GM18519 (cell line): ENCODE measurements around the gene OR10H5.
A peak's percentile ranks its signal among the peaks of the same experiment; 100 is the strongest.
"Not testable (repeated sequence)": the region's sequence is repeated elsewhere in the genome, so short reads cannot be mapped to it uniquely, and the experiment has no call there.

ENCODE experiments used
- ATAC-seq: cut with Tn5 transposase; IDR thresholded peaks from one replicate; pipeline ENCODE4 v1.9.1; 2021; ENCODE audit warnings: mild to moderate bottlenecking, moderate library complexity; ENCODE audit not compliant: unreplicated experiment, low FRiP score

Gene OR10H5

DNA sequence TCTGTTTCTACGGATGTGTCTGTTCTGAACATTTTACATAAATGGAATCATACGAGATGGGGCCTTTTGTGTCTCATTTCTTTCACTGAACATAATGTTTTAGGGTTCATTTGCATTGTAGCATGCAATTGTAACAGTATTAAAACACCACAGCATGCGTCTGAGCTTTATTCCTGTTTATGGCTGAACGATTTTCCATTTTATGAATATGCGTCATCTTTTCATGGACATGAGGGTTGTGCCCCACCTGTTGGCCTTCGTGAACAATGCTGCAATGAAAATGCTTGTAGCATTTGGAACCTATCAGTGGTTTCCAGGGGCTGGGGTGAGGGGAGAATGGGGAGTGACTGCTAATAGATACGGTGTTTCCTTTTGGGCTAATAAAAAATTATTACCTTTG, 22.9 kb downstream of the OR10H5 start:
- no peak for ATAC-seq

DNA sequence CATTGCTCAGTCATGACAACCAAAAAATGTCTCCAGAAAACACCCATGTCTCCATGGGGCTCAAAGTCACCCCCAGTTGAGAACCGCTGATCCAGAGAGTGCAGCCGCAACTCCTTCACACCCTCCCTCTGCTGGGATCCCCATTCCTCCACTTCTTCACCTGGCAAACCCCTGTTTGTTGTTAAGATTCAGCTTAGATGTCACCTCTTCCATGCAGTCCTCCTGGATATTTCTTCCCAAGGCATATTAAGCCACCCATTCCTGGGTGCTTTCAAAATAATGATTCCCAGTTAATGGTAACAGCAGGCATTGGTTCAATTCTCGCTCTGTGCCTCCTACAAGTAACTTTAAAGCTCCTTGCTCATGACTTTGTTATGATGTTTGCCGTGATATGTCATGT, 24.0 kb downstream of the OR10H5 start:
- no peak for ATAC-seq

DNA sequence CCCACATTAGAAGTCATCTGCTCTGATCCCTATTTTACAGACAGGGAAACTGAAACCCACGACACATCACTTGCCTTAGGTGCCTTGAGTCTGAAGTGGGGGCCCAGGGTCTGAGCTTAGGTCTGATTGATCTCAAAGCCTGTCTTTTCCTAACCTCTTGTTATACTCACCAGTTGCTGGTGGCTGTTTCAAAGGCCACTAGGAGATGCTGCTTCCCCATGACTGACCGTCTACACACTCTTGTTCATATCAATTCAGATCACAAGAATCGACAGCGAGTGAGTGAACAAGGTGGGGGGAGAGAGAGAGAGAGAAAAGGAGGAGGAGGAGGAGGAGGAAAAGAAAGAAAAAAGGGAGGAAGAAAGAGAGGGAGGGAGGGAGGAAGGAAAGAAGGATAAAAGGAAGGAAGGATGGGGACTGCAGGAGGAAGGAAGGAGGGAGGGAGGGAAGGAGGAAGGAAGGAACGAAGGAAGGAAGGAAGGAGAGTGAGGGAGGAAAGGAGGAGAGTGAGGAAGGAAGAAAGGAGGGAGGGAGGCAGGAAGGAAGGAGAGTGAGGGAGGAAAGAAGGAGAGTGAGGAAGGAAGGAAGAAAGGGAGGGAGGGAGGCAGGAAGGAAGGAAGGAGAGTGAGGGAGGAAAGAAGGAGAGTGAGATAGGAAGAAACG, 24.7 kb downstream of the OR10H5 start:
- no peak for ATAC-seq

DNA sequence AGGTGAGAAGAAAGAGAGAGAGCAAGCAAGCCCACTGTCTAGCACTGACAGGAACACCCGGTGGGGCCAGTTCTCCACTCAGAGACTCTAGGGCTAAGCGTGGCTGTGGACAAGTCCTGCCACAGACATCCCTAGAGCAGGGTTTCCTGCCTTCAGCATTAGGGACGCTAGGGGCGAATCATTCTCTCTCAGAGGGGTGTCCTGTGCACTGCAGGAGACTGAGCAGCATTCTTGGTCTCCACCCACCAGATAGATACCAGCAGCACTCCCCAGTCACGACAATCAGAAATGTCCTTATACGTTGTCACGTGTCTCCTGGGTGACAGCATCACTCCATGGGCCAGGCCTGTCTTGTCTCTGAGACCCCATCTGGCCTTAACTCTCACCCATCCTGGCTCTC, 26.5 kb downstream of the OR10H5 start:
- no peak for ATAC-seq

DNA sequence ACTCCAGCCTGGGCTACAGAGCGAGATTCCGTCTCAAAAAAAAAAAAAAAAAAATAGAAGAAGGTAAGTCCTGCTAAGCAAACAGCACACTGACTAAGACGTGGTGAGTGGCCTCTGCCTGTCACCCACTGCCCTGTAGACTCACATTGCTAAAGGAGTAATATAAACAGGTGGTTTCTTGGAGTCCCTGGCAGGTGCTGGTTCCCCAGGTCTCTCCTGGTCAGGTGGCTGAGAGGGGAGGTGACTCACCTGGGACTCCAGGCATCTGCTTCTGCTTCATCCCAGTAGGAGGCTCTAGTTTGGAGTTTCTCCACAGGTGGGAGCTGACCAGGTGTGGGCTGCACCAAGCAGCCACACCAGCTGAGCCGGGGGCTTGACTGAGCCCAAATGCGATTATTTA, 27.8 kb downstream of the OR10H5 start, which contains the start of gene OR10H1:
Gene OR10H1, minus strand, starts transcription at position 359 of the 400 bp plus-strand sequence. CDS start 7,627 bp downstream, outside the sequence.
- no peak for ATAC-seq

DNA sequence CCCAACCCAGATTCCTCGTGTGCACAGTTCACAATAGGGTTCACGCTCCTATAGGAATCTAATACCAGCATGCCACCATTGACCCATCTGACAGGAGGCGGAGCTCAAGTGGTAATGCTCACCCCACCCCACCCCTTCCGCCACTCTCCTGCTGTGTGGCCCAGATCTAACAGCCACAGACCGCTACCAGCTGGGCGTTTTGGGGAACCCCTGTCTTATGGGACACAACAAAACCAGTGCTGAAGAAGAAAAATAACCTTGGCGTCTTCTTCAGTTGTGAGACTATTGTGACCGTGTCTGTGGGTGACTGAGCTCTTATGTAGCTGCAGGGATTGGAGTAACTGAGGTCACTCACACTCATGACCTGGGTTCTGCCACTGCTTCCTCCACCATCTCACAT, 33.2 kb downstream of the OR10H5 start:
- ATAC-seq = no peak

DNA sequence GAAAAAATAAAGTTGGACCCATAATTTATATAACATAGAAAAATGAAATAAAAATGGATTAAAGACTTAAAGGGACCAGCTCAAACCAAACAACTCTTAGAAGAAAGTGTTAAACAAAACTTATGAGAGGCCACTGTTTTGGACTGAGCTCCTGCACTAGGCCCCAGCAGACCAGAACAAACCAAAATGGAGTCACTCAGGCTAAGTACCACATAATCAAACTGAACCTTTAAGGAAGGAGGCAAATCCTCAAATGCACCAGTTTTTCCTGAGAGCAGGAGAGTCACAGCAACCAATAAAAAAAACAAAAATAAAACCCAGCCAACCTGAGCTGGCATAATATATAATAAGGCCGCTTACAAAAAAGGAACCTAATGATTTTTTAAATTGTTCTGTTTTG, 38.3 kb downstream of the OR10H5 start:
- ATAC-seq = no peak

DNA sequence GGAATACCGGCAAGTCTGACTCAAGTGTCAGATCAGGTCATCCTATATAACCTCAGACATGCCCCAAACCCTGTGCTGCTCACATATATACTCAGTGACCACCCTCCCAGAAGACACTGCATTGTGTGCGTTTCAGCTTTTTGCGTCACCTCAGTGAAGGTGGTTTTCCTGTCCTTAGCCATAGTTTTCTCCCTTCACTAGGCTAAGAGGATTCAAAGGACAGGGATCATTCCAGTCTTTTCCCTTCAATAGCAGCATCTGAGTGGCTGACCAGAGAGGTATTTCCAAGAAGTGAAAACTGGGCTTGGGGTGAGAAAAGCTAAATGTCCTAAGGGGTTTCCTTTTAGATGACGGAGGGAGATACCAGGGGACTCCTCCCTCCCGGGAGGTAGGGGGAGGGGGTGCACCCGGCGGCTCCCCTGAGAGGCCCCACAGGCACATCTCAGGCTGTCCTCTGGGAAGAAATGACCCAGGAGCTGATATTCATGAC, 40.7 kb downstream of the OR10H5 start:
- ATAC-seq = no peak

DNA sequence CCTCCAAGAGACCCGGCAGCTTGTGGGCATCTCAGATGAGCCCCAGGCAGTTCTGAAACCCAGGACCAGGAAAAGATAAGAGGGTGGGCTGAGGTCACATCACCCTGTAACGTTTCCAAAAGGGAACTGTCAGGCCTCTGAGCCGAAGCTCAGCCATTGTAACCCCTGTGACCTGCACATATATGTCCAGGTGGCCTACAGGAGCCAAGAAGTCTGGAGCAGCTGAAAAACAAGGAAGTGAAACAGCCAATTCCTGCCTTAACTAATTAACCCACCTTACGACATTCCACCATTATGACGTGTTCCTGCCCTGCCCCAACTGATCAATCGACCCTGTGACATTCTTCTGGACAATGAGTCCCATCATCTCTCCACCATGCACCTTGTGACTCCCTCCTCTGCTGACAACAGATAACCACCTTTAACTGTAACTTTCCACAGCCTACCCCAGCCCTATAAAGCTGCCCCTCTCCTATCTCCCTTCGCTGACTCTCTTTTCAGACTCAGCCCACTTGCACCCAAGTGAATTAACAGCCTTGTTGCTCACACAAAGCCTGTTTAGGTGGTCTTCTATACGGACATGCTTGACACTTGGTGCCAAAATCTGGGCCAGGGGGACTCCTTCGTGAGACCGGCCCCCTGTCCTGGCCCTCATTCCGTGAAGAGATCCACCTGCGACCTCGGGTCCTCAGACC, 41.3 kb downstream of the OR10H5 start:
- ATAC-seq = not testable (repeated sequence)

DNA sequence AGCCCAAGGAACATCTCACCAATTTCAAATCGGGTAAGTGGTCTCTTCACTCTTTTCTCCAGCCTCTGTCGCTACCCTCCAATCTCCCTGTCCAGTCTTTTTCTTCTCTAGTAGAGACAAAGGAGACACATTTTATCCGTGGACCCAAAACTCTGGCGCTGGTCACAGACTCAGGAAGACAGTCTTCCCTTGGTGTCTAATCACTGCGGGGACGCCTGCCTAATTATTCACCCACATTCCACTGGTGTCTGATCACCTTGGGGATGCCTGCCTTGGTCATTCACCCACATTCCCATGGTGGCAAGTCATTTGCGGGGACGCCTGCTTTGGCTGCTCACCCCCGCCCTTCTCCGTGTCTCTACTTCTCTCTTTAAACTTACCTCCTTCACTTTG, 41.8 kb downstream of the OR10H5 start:
- ATAC-seq = no peak

DNA sequence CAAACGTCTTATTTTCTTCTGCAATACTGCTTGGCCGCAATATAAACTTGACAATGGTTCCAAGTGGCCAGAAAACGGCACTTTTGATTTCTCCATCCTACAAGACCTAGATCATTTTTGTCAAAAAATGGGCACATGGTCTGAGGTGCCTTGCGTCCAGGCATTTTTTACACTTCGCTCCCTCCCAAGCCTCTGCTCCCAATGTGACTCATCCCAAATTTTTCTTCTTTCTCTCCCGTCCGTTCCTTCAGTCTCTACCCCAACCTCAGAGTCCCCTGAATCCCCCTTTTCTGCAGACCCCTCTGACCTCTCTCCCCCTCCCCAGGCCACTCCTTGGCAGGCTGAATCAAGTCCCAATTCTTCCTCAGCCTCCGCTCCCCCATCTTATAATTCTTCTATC, 42.3 kb downstream of the OR10H5 start:
- ATAC-seq = no peak

DNA sequence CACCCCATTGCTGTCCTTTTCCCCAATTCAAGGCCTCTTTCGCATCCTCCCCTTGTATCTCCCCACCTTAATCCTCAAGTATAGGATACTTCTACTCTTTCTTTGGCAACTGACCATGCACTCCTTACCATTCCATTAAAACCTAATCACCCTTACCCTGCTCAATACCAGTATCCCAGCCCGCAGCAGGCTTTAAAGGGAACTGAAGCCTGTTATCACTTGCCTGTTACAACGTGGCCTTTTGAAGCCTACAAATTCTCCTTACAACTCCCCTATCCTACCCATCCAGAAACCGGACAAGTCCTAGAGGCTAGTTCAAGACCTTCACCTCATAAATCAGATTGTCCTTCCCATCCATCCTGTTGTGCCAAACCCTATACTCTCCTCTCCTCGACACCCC, 44.2 kb downstream of the OR10H5 start:
- ATAC-seq = no peak

DNA sequence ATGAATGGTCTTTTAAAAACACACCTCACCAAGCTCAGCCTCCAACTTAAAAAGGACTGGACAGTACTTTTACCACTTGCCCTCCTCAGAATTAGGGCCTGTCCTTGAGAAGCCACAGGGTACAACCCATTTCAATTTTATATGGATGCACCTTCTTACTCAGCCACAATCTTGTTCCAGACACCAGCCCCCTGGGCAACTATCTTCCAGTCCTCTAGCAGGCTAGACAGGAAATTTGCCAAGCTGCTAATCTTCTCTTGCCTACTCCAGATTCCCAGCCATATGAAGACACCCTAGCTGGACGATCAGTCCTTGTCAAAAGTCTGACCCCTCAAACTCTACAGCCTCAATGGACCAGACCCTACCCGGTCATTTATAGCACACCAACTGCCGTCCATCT, 46.8 kb downstream of the OR10H5 start:
- ATAC-seq = not testable (repeated sequence)

DNA sequence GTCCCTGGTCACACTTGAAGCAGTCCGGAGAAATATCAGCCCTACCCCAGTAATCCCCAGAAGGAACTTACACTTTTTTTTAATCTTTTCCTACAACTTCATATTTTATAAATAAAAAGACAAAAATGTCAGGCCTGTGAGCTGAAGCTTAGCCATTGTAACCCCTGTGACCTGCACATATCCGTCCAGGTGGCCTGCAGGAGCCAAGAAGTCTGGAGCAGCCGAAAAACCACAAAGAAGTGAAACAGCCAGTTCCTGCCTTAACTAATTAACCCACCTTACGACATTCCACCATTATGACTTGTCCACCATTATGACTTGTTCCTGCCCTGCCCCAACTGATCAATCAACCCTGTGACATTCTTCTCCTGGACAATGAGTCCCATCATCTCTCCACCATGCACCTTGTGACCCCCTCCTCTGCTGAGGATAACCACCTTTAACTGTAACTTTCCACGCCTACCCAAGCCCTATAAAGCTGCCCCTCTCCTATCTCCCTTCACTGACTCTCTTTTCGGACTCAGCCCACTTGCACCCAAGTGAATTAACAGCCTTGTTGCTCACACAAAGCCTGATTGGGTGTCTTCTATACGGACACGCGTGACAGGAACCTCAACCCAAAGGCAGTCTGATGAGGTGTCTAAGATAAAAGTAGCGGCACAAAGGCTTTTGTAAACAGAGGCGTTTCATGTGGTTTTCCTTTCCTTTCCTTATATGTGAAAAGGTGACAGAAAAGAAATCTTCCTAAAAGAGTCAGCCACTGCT, 48.3 kb downstream of the OR10H5 start:
- not testable (repeated sequence) for ATAC-seq

DNA sequence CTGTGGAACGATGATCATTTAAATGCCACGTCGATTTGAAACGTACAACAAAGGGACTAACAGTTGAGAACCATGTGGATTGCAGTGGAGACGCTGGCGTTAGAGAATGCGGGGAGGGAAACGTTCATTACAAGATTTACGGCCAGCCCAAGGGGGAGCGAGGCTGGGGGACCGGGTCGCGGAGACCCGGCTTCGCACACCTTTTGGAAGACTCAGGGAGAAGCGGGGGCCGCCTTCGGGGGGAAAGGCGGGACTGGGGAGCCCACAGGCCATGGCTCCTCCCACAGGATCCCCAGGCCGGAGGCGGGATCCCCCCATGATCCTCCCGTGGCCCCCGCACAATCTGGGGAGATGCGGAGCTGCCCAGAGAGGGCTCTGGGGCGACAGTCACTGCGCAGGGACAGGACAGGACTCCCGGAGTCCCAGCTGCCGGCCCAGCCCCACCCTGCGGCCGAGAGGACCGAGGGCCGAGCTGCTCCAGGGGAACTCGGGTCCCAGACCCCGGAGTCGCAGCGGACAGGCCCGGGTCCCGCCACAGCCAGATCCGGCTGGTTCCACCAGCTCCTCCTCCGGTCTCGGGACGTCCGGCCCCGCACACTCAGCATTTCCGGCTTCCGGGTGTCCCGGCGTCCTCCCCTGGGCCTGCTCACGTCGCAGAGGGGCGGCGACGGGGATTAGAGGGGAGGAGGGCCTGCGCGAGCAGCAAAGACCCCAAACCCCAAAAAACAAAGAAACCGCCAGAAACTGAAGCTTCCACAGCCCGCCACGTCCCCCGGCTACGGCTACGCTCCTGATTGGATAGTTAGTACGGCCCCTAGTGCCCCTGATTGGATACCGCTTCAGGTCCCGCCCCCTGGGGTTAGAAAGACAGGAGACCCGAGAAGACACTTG, 49.1 kb downstream of the OR10H5 start:
- ATAC-seq = peak; percentile 88

DNA sequence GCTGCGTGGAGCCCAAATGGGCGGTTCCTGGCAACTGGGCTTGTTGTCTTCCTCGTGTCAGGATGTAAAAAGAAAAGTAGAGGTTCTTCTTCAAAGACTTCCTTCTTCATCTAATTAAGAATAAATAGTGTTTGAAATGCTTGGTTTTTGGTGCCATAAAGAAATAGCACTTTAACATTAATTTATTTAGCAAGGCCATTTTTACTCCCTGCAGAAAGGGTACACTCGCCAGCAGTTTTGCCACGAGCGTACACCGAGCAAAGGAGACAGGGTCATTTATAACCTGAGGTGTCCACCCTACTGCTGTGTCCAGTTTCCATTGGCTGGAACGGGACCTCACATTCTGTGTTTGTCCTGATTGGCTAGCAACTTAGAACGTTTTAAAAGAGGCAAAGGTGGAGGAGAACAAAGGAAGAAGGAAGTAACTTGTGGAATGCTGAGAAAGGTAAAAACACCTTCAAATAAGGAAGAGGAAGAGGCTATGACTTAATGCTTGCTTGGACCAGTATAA, 49.8 kb downstream of the OR10H5 start:
- ATAC-seq = no peak

DNA sequence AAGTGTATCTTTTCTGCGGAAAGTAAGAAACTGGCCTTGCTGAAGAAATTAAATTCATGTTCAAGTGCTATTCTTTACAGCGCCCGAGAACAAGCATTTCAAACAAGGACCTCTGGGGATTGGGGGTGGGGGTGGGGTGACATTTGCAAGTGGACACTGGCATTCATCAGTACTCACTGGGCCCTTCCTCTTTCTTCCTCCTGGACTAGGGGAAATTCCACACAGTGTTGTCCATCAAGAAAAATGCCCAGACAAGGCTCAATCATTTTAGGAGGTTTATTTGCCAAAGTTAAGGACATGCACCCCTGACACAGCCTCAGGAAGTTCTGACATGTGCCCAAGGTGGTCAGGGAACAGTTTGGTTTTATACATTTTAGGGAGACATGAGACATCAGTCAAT, 50.9 kb downstream of the OR10H5 start:
- no peak for ATAC-seq

DNA sequence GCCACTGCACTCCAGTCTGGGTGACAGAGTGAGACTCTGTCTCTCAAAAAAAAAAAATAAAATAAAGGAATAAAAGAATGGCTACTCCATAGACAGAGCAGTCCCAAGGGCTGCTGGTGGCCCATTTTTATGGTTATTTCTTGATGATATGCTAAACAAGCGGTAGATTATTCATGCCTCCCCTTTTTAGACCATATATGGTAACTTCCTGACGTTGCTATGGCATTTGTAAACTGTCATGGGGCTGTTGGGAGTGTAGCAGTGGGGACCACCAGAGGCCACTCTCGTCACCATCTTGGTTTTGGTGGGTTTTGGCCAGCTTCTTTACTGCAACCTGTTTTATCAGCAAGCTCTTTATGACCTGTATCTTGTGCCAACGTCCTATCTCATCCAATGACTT, 52.4 kb downstream of the OR10H5 start:
- ATAC-seq = not testable (repeated sequence)

DNA sequence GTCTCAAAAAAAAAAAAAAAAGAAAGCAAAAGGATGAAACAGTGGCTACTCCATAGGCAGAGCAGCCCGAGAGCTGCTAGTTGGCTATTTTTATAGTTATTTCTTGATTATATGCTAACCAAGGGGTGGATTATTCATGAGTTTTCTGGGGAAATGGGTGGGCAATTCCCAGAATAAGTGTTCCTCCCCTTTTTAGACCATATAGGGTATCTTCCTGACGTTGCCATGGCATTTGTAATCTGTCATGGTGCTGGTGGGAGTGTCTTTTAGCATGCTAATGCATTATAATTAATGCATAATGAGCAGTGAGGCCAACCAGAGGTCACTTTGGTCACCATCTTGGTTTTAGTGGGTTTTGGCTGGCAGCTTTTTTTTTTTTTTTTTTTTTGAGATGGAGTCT, 53.4 kb downstream of the OR10H5 start:
- ATAC-seq = no peak

DNA sequence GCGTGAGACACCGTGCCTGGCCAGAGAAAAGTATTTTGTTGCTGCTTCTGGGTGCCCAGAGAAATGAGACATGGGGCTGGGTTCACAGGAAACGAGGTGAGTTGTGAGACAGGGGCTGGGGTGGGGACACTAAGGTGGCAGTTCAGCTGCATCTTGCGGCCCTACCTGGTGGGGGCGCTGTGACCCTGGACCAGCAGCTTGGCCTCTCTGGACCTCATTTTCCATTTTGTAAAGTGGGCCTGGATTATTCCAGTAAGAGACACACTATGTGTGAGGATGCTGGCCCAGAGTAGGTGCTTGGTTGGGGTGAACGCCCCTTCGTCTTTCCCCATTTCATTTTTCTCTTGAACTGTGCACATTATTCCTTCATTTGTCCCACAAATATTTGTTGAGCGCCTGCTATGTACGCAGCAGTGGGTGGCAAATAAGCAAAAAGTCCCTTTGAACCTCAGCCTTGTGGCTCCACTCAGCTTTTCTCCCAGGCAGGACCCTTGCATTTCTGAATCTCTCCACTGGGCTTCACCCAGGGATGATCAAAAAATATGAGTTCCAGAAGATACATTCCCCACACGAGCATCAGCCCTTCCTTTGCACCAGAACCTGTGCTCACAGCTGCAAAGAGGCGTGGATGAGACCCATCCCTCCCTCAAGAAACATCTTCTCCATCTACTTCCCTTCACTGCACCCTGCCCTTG, 54.6 kb downstream of the OR10H5 start:
- ATAC-seq = no peak
